Measurements from ENCODE around the gene KANK4. TPM values are rescaled to one million over a fixed set of nuclear protein-coding genes. Genes with fewer than 3 reads are reported as not detected.

Gene KANK4
- polyA plus RNA-seq, 3 donors: not detected

DNA sequence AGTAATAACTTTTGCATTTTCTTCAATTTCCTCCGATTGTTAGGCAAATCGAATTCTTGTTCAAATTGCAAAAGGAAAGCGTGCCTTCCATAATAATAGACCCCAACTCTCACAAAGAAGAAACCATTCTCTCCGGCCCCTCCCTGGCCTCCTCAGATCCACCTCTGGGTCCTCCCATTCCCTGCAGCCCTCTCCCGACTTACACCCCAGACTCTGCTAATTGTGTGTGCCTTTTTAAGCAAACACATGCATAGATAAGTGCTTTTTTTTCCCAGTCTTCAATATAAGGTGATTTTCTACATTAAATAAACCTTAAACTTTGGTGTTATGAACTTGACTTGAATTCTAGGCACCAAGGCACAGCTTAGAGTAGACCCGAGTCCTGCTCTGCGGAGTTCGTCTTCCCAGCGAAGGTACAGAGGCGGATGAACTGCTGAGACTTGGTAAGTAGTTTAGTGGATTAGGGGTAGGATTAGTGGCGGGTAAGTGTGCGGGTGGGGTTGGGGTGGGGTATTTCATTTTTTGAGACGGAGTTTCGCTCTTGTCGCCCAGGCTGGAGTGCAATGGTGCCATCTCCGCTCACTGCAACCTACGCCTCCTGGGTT lies 123.0 kb downstream of the KANK4 start:
- H3K4me2 ChIP-seq (replicated peaks; ENCODE audit: extremely low read depth, low read length, poor library complexity, severe bottlenecking): no peak overlapping the region

DNA sequence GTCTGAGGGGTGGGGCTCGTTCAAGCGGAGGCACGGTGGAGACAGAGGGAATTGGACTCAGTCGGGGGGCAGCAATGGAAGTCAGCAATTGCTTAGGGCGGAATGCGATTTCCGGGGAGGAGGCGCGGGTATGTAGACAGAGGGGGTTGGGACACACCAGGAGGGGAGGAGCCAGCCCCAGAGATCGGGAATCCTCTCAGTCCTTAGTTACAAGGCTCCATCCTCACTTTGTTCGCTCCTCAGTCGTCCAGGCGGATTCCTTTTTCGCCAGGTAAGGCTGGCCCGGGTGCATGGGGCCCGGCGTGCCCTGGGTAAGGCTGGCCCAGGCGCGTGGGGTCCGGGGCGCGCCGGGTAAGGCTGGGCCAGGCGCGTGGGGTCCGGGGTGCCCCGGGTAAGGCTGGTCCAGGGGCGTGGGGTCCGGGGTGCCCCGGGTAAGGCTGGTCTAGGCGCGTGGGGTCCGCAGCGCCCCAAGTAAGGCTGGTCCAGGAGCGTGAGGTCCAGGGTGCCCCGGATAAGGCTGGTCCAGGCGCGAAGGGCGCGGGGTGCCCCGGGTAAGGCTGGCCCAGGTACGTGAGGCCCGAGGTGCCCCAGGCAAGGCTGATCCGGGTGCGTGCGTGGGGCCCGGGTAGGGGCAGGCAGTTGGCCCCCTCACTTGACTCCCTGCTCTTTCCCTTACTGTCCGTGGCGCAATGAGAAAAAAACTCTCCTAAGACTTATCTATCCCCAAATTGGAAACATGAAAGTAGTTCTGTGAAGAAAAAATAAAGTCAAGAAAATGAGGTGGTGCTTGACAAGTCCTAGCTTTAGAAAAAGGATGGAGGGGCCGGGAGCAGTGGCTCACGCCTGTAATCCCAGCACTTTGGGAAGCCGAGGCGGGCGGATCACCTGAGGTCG lies 124.3 kb downstream of the KANK4 start, which contains the start of gene L1TD1:
TSS of gene L1TD1 (plus strand) at position 199 of the 894 bp plus-strand sequence. CDS start 11,780 bp downstream, outside the sequence.
- H3K36me3 Mint-ChIP-seq: peaks cover 2 to 8% of the 10 kb centered on the region in 2 donors
- Histone ChIP-seq H3K4me2 (replicated peaks; ENCODE audit: extremely low read depth, low read length, poor library complexity, severe bottlenecking) (peak within 1 kb of the TSS; percentile 47), H2AFZ (ENCODE audit: insufficient read depth, low read depth, low read length, poor library complexity, severe bottlenecking) (no peak within 1 kb of the TSS), H3K27me3 (ENCODE audit: control insufficient read depth in 2 of 2, insufficient read depth in 2 of 2, low read length in 2 of 2) (peaks cover 16 to 37% of the 10 kb centered on the region in 2 donors), H3K9me3 (replicated peaks in 1 of 2; ENCODE audit: control insufficient read depth in 1 of 2, insufficient read depth in 1 of 2, low read length in 2 of 2) (peaks cover 0 to 8% of the 10 kb centered on the region in 2 donors), H4K20me1 (ENCODE audit: insufficient read depth, low read length) (no peaks in the 10 kb centered on the region), H3K4me3 (replicated peaks in 1 of 3; ENCODE audit: low read depth in 2 of 3, low read length in 3 of 3) (peak within 1 kb of the TSS in 2 of 3 experiments; percentile 16 to 47), H3K4me1 (ENCODE audit: control insufficient read depth in 1 of 2, insufficient read depth in 2 of 2, low read length in 2 of 2) (peaks cover 4 to 8% of the 10 kb centered on the region in 2 donors), H3K36me3 (replicated peaks in 1 of 2; ENCODE audit: control insufficient read depth in 1 of 2, insufficient read depth in 2 of 2, low read length in 2 of 2) (no peaks in the 10 kb centered on the region), H3K9ac (ENCODE audit: insufficient read depth, low read length, poor library complexity, severe bottlenecking) (no peak within 1 kb of the TSS), H3K79me2 (ENCODE audit: insufficient read depth, low read length) (no peaks in the 10 kb centered on the region), H3K27ac (ENCODE audit: low read depth in 1 of 2, low read length in 2 of 2) (no peak within 1 kb of the TSS)
- peaks cover 21% of the 10 kb centered on the region for H3K4me1 Mint-ChIP-seq
- peak within 1 kb of the TSS in 4 of 7 donors; percentile 10 to 91 (median 68) for H3K27ac Mint-ChIP-seq
- peaks cover 32 to 54% (median 47%) of the 10 kb centered on the region in 3 donors for H3K27me3 Mint-ChIP-seq (ENCODE audit: low read depth in 3 of 3)
- no peak for DNase-seq
- peaks cover 4 to 20% (median 18%) of the 10 kb centered on the region in 7 donors for H3K9me3 Mint-ChIP-seq
- intact Hi-C loops (cut with micrococcal nuclease): no loop called here
- WGBS (ENCODE audit: insufficient coverage): 8% methylated on average over 44 of the region's 55 CpGs
- H3K4me3 Mint-ChIP-seq: peak within 1 kb of the TSS; percentile 80 to 85
- TF ChIP-seq, protein P1, sequence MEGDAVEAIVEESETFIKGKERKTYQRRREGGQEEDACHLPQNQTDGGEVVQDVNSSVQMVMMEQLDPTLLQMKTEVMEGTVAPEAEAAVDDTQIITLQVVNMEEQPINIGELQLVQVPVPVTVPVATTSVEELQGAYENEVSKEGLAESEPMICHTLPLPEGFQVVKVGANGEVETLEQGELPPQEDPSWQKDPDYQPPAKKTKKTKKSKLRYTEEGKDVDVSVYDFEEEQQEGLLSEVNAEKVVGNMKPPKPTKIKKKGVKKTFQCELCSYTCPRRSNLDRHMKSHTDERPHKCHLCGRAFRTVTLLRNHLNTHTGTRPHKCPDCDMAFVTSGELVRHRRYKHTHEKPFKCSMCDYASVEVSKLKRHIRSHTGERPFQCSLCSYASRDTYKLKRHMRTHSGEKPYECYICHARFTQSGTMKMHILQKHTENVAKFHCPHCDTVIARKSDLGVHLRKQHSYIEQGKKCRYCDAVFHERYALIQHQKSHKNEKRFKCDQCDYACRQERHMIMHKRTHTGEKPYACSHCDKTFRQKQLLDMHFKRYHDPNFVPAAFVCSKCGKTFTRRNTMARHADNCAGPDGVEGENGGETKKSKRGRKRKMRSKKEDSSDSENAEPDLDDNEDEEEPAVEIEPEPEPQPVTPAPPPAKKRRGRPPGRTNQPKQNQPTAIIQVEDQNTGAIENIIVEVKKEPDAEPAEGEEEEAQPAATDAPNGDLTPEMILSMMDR (IDR thresholded peaks at IDR 0.05): no peak

More for the DNA sequence above, 123.0 kb downstream of the KANK4 start:
- TF ChIP-seq, protein P1 (IDR thresholded peaks at IDR 0.05): no peak
- 81% methylated on average over 8 of the region's 17 CpGs for WGBS (ENCODE audit: insufficient coverage)
- H3K27ac Mint-ChIP-seq: no peak overlapping the region
- H3K27me3 ChIP-seq (ENCODE audit: control insufficient read depth in 2 of 2, insufficient read depth in 2 of 2, low read length in 2 of 2): peaks cover 16 to 37% of the 10 kb centered on the region in 2 donors
- H3K4me3 ChIP-seq (replicated peaks in 1 of 3; ENCODE audit: low read depth in 2 of 3, low read length in 3 of 3): no peak overlapping the region
- intact Hi-C loops (cut with micrococcal nuclease): no loop called here
- peak overlapping the region in 1 of 2 donors; percentile 83 for H3K4me3 Mint-ChIP-seq
- H2AFZ ChIP-seq (ENCODE audit: insufficient read depth, low read depth, low read length, poor library complexity, severe bottlenecking): no peak overlapping the region
- peaks cover 4 to 8% of the 10 kb centered on the region in 2 donors for H3K4me1 ChIP-seq (ENCODE audit: control insufficient read depth in 1 of 2, insufficient read depth in 2 of 2, low read length in 2 of 2)
- H3K36me3 ChIP-seq (replicated peaks in 1 of 2; ENCODE audit: control insufficient read depth in 1 of 2, insufficient read depth in 2 of 2, low read length in 2 of 2): no peaks in the 10 kb centered on the region
- H3K79me2 ChIP-seq (ENCODE audit: insufficient read depth, low read length): no peaks in the 10 kb centered on the region
- H3K9me3 ChIP-seq (replicated peaks in 1 of 2; ENCODE audit: control insufficient read depth in 1 of 2, insufficient read depth in 1 of 2, low read length in 2 of 2): peaks cover 0 to 8% of the 10 kb centered on the region in 2 donors
- H3K4me1 Mint-ChIP-seq: peaks cover 21% of the 10 kb centered on the region
- H3K27me3 Mint-ChIP-seq (ENCODE audit: low read depth in 3 of 3): peaks cover 32 to 54% (median 47%) of the 10 kb centered on the region in 3 donors
- no peak overlapping the region for H3K27ac ChIP-seq (ENCODE audit: low read depth in 1 of 2, low read length in 2 of 2)
- peaks cover 2 to 8% of the 10 kb centered on the region in 2 donors for H3K36me3 Mint-ChIP-seq
- no peak overlapping the region for H3K9ac ChIP-seq (ENCODE audit: insufficient read depth, low read length, poor library complexity, severe bottlenecking)
- peaks cover 4 to 20% (median 18%) of the 10 kb centered on the region in 7 donors for H3K9me3 Mint-ChIP-seq
- no peaks in the 10 kb centered on the region for H4K20me1 ChIP-seq (ENCODE audit: insufficient read depth, low read length)
- DNase-seq: no peak
